Vagina (tissue), 2 donors: ENCODE data around the gene DNMT3L. TPM values are rescaled to one million over a fixed set of nuclear protein-coding genes. Genes with fewer than 3 reads are reported as not detected.

Source experiments
- DNase-seq, 2 donors: peaks; one replicate each; pipeline ENCODE4 v3.0.0-alpha.2; 2017; ENCODE audit errors: extremely low spot score in 2 of 2
- H3K27ac ChIP-seq: fragments of 200-600 bp; sonication (generic); one replicate; pipeline ENCODE4 v1.5.1; 2019
- H3K27me3 ChIP-seq: fragments of 200-600 bp; sonication (generic); one replicate; pipeline ENCODE4 v1.5.1; 2019
- H3K36me3 ChIP-seq, 2 donors: fragments of 200-600 bp; sonication (generic); one replicate each; pipeline ENCODE4 v1.5.1; 2017 to 2019
- H3K4me1 ChIP-seq: fragments of 200-600 bp; sonication (generic); one replicate; pipeline ENCODE4 v1.5.1; 2019
- H3K4me3 ChIP-seq, 2 donors: fragments of 200-600 bp; sonication (generic); 1 replicate in 1 of 2; 2 replicates in 1 of 2; pipeline ENCODE4 v1.5.1; 2016 to 2019
- H3K9me3 ChIP-seq: fragments of 200-600 bp; sonication (generic); one replicate; pipeline ENCODE4 v1.5.1; 2019
- CTCF ChIP-seq, 3 experiments: fragments of 450-650 bp in 2 of 3; fragments of 200-600 bp in 1 of 3; sonication (generic) in 1 of 3; IDR thresholded peaks; one replicate each; pipeline ENCODE4 v1.5.1; 2017 to 2019; ENCODE audit warnings: antibody characterized with exemption in 3 of 3, mild to moderate bottlenecking in 2 of 3, moderate library complexity in 2 of 3
- POLR2A ChIP-seq, 2 donors: fragments of 450-650 bp; IDR thresholded peaks; one replicate each; pipeline ENCODE4 v1.6.1; 2017; ENCODE audit warnings: antibody characterized with exemption in 2 of 2, mild to moderate bottlenecking in 2 of 2, moderate library complexity in 2 of 2
- POLR2AphosphoS5 ChIP-seq, 2 donors: sonication (generic); formaldehyde crosslinking; IDR thresholded peaks; one replicate each; pipeline ENCODE4 v1.9.0; 2017; ENCODE audit warnings: antibody characterized with exemption in 2 of 2, mild to moderate bottlenecking in 2 of 2, low read depth in 1 of 2; ENCODE audit not compliant: insufficient read depth in 1 of 2
- intact Hi-C: fragments of 100-400 bp; cut with DNase I; formaldehyde crosslinking; loops from one replicate; pipeline ENCODE4 v1.15.1; 2023
- total RNA-seq: library from RNA; depleted of rRNA; stranded (reverse); fragments of >200 nt; gene quantifications from one replicate; pipeline ENCODE4 v1.2.3, GENCODE V29; 2016

Gene DNMT3L
- total RNA-seq, 1 donor from 2014 or later = not detected

GRCh38 chr21:44301141-44301540, 39.4 kb upstream of the DNMT3L start:
- Histone ChIP-seq H3K9me3 (no peaks in the 10 kb centered on the region), H3K27me3 (no peaks in the 10 kb centered on the region), H3K4me3 (peak overlapping the region; percentile 79 to 99), H3K36me3 (no peaks in the 10 kb centered on the region), H3K4me1 (peaks cover 70% of the 10 kb centered on the region), H3K27ac (peak overlapping the region; percentile 92)
- intact Hi-C loops = no loop called here
- DNase-seq = no peak
- TF ChIP-seq POLR2AphosphoS5 (IDR thresholded peaks at IDR 0.05; ENCODE audit: insufficient read depth in 1 of 2, low read depth in 1 of 2) (no peak), POLR2A (IDR thresholded peaks at IDR 0.05) (no peak), CTCF (IDR thresholded peaks at IDR 0.05) (no peak)

- Histone ChIP-seq H3K27me3 (no peaks in the 10 kb centered on the region), H3K36me3 (no peaks in the 10 kb centered on the region), H3K9me3 (no peaks in the 10 kb centered on the region), H3K4me1 (peaks cover 77% of the 10 kb centered on the region), H3K4me3 (peak overlapping the region; percentile 79 to 99), H3K27ac (peak overlapping the region; percentile 92)
- DNase-seq = no peak
- TF ChIP-seq CTCF (IDR thresholded peaks at IDR 0.05) (no peak), POLR2A (IDR thresholded peaks at IDR 0.05) (no peak), POLR2AphosphoS5 (IDR thresholded peaks at IDR 0.05; ENCODE audit: insufficient read depth in 1 of 2, low read depth in 1 of 2) (no peak)
- intact Hi-C loops = no loop called here
These were observed 38.7 kb upstream of the DNMT3L start for GRCh38 chr21:44300262-44300959.

GRCh38 chr21:44299458-44300261, 38.0 kb upstream of the DNMT3L start, which contains the start of gene PFKL:
Gene PFKL (plus strand): TSS chr21:44300053. CDS start chr21:44300106, 53 bp downstream.
- DNase-seq = no peak
- intact Hi-C loops = no loop called here
- no peaks in the 10 kb centered on the region for H3K9me3 ChIP-seq

GRCh38 chr21:44299085-44299457, 37.4 kb upstream of the DNMT3L start:
- Histone ChIP-seq H3K4me3 (peak overlapping the region; percentile 79 to 99), H3K27ac (peak overlapping the region; percentile 92), H3K27me3 (no peaks in the 10 kb centered on the region), H3K9me3 (no peaks in the 10 kb centered on the region), H3K36me3 (no peaks in the 10 kb centered on the region), H3K4me1 (peaks cover 77% of the 10 kb centered on the region)
- DNase-seq = no peak
- intact Hi-C loops = no loop called here
- TF ChIP-seq CTCF (IDR thresholded peaks at IDR 0.05) (no peak), POLR2AphosphoS5 (IDR thresholded peaks at IDR 0.05; ENCODE audit: insufficient read depth in 1 of 2, low read depth in 1 of 2) (no peak), POLR2A (IDR thresholded peaks at IDR 0.05) (no peak)

More at GRCh38 chr21:44299458-44300261, 38.0 kb upstream of the DNMT3L start, which contains the start of gene PFKL:
- H3K27ac ChIP-seq = peak within 1 kb of the TSS; percentile 92
- H3K27me3 ChIP-seq = no peaks in the 10 kb centered on the region
- H3K36me3 ChIP-seq = no peaks in the 10 kb centered on the region
- peaks cover 77% of the 10 kb centered on the region for H3K4me1 ChIP-seq
- H3K4me3 ChIP-seq = peak within 1 kb of the TSS; percentile 79 to 99
- no peak for TF ChIP-seq CTCF (IDR thresholded peaks at IDR 0.05)
- TF ChIP-seq POLR2AphosphoS5 (IDR thresholded peaks at IDR 0.05; ENCODE audit: insufficient read depth in 1 of 2, low read depth in 1 of 2) = peak in 1 of 2 donors; percentile 73
- TF ChIP-seq POLR2A (IDR thresholded peaks at IDR 0.05) = peak in 1 of 2 donors; percentile 1
